MCF 10A (cell line): ENCODE results near the gene HCLS1. TPM values are rescaled to one million over a fixed set of nuclear protein-coding genes. Genes with fewer than 3 reads are reported as not detected.

Source experiments
- BruUV-seq: library from RNA; stranded (reverse); fragments of 400-500 nt; replicated peaks from 2 replicates; lab custom pipeline; 2021; lab: Mats Ljungman, UMichigan
- CTCF ChIA-PET: fragments of 300-600 bp; sonication (Branson Sonifier 250); formaldehyde crosslinking; extraction: SDS; loops from one replicate; lab custom pipeline; 2021; ENCODE audit warnings: antibody characterized with exemption, inconsistent platforms; lab: Yijun Ruan, JAX
- POLR2A ChIA-PET: fragments of 300-600, 350-650 bp; sonication (Branson Sonifier 250); formaldehyde crosslinking; extraction: SDS; loops from one replicate; lab custom pipeline; 2020; ENCODE audit warnings: antibody characterized with exemption, inconsistent platforms; lab: Yijun Ruan, JAX
- DNase-seq: peaks from one replicate; pipeline ENCODE4 v3.0.0-alpha.2; 2018; ENCODE audit not compliant: unreplicated experiment
- H3K27ac Mint-ChIP-seq: one replicate; pipeline ENCODE4 v1.8.0; 2022; ENCODE audit warnings: mild to moderate bottlenecking, low read depth, mixed read lengths; ENCODE audit not compliant: unreplicated experiment
- H3K27me3 Mint-ChIP-seq: one replicate; pipeline ENCODE4 v1.8.0; 2022; ENCODE audit warnings: mixed read lengths; ENCODE audit not compliant: insufficient read depth, unreplicated experiment
- H3K36me3 Mint-ChIP-seq: one replicate; pipeline ENCODE4 v1.8.0; 2022; ENCODE audit warnings: mild to moderate bottlenecking, moderate library complexity, mixed read lengths; ENCODE audit not compliant: insufficient read depth, unreplicated experiment
- H3K4me1 Mint-ChIP-seq: one replicate; pipeline ENCODE4 v1.8.0; 2022; ENCODE audit warnings: mixed read lengths; ENCODE audit not compliant: insufficient read depth, unreplicated experiment
- H3K4me3 Mint-ChIP-seq: one replicate; pipeline ENCODE4 v1.8.0; 2022; ENCODE audit warnings: mild to moderate bottlenecking, moderate library complexity, mixed read lengths; ENCODE audit not compliant: unreplicated experiment
- H3K9me3 Mint-ChIP-seq: one replicate; pipeline ENCODE4 v1.8.0; 2022; ENCODE audit warnings: mixed read lengths; ENCODE audit not compliant: unreplicated experiment
- CTCF ChIP-seq: fragments of 200-600 bp; IDR thresholded peaks from one replicate; pipeline ENCODE4 v1.8.0; 2022; ENCODE audit warnings: antibody characterized with exemption, mild to moderate bottlenecking; ENCODE audit not compliant: unreplicated experiment
- intact Hi-C: fragments of 100-400 bp; cut with micrococcal nuclease; formaldehyde crosslinking; loops from 2 replicates; pipeline ENCODE4 v1.14.1; 2022
- total RNA-seq: library from RNA; stranded (reverse); gene quantifications from 2 replicates; pipeline ENCODE4 v1.2.3, GENCODE V29; 2022

Gene HCLS1
- total RNA-seq, 1 experiment from 2014 or later, result 1.6 TPM

GRCh38 chr3:121705541-121705940, 44.8 kb upstream of the HCLS1 start:
- BruUV-seq, result no TSS peak
- Mint-ChIP-seq H3K36me3 (peaks cover 83% of the 10 kb centered on the region), H3K27me3 (no peaks in the 10 kb centered on the region), H3K9me3 (peaks cover 11% of the 10 kb centered on the region), H3K4me3 (no peak overlapping the region), H3K4me1 (peaks cover 11% of the 10 kb centered on the region), H3K27ac (no peak overlapping the region)
- CTCF ChIA-PET, result no interaction called here
- POLR2A ChIA-PET, result interaction anchor here (1.3 kb wide), 1 partner anchor 9 kb away, joined by 3 read pairs; no protein-coding TSS in a partner anchor
- intact Hi-C loops, result no loop called here
- DNase-seq, result no peak
- no peak for TF ChIP-seq CTCF

DNA sequence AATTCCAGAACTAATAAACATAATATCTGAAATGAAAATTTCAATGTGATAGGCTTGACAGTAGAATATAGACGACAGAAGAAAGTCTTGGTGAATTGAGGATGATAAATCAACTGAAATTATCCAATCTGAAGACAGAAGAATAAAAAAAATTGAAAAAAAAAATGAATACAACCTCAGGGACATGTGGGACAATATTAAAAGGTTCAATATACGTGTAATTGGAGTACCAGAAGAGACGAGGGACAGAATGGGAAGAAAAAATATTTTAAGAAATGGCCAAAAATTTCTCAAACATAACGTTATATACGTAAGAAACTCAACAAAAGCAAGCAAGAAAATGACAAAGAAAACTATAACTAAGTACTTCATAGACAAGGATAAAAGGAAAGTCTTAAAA, 43.3 kb upstream of the HCLS1 start:
- ChIA-PET CTCF (interaction anchor here (0.5 kb wide), 1 partner anchor 11 kb away, joined by 3 read pairs; no protein-coding TSS in a partner anchor), POLR2A (no interaction called here)
- no TSS peak for BruUV-seq
- no peaks in the 10 kb centered on the region for H3K27me3 Mint-ChIP-seq
- H3K4me3 Mint-ChIP-seq, result no peak overlapping the region
- TF ChIP-seq CTCF, result no peak
- peaks cover 11% of the 10 kb centered on the region for H3K9me3 Mint-ChIP-seq
- peaks cover 5% of the 10 kb centered on the region for H3K4me1 Mint-ChIP-seq
- intact Hi-C loops, result no loop called here
- H3K27ac Mint-ChIP-seq, result no peak overlapping the region
- H3K36me3 Mint-ChIP-seq, result peaks cover 74% of the 10 kb centered on the region
- no peak for DNase-seq

DNA sequence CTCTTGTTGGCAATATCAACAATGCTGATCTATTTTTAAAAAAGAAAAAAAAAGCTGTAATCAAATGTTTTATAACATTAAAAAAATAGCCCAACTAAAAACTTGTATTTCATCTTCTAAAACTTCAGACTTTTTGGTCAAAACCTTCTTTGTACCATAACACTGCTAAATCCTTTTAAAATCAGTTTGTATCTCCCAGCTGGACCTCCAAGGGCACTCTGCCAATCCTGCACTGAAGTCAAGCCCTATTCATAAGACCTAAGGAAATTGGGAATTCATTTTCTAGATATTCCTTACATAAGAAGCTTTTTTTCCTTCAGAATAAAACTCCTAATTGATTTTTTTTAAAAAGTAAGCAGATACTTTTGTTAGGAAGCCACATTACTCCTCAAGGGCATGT, 38.2 kb upstream of the HCLS1 start:
- DNase-seq, result no peak
- ChIA-PET POLR2A (interaction anchor here (0.5 to 2.9 kb wide), 7 partner anchors 13 to 654 kb away, joined by 3 to 8 read pairs (median 3); no protein-coding TSS in a partner anchor), CTCF (interaction anchor here (0.6 to 1.0 kb wide), 8 partner anchors 16 to 1952 kb away, joined by 3 to 4 read pairs (median 3); no protein-coding TSS in a partner anchor)
- Mint-ChIP-seq H3K36me3 (peaks cover 32% of the 10 kb centered on the region), H3K27me3 (no peaks in the 10 kb centered on the region), H3K4me3 (no peak overlapping the region), H3K27ac (no peak overlapping the region), H3K9me3 (peaks cover 8% of the 10 kb centered on the region), H3K4me1 (no peaks in the 10 kb centered on the region)
- no peak for TF ChIP-seq CTCF
- BruUV-seq, result no TSS peak
- intact Hi-C loops, result no loop called here

- CTCF ChIA-PET, result interaction anchor here (0.7 to 0.9 kb wide), 3 partner anchors 45 to 1952 kb away, joined by 3 to 4 read pairs (median 3); no protein-coding TSS in a partner anchor
- H3K4me1 Mint-ChIP-seq, result no peaks in the 10 kb centered on the region
- peaks cover 4% of the 10 kb centered on the region for H3K9me3 Mint-ChIP-seq
- POLR2A ChIA-PET, result interaction anchor here (0.7 to 2.9 kb wide), 3 partner anchors 12 to 130 kb away, joined by 3 to 8 read pairs (median 3); no protein-coding TSS in a partner anchor
- no peaks in the 10 kb centered on the region for H3K27me3 Mint-ChIP-seq
- intact Hi-C loops, result no loop called here
- no peak overlapping the region for H3K4me3 Mint-ChIP-seq
- no TSS peak for BruUV-seq
- no peak for TF ChIP-seq CTCF
- H3K36me3 Mint-ChIP-seq, result peaks cover 28% of the 10 kb centered on the region
- H3K27ac Mint-ChIP-seq, result no peak overlapping the region
- DNase-seq, result no peak
Observed at GRCh38 chr3:121698476-121698875, 37.8 kb upstream of the HCLS1 start.
